PC-9 (cell line): Measurements from ENCODE around the gene IKBKE. TPM values are rescaled to one million over a fixed set of nuclear protein-coding genes. Genes with fewer than 3 reads are reported as not detected.

Experiments
- BruUV-seq: library from RNA; stranded (reverse); fragments of 400-500 nt; replicated peaks from 2 replicates; lab custom pipeline; 2021; lab: Mats Ljungman, UMichigan
- CTCF ChIA-PET: fragments of 300-600 bp; sonication (Branson Sonifier 250); formaldehyde crosslinking; loops from one replicate; lab custom pipeline; 2022; ENCODE audit warnings: antibody characterized with exemption; lab: Charles Lee
- POLR2A ChIA-PET: fragments of 300-600 bp; sonication (Branson Sonifier 250); formaldehyde crosslinking; loops from one replicate; lab custom pipeline; 2022; ENCODE audit warnings: antibody characterized with exemption; ENCODE audit not compliant: unreplicated experiment; lab: Charles Lee
- DNase-seq, 2 experiments: peaks; one replicate each; pipeline versions ENCODE4 v3.0.0 to v3.0.0-alpha.2; 2015 to 2022; ENCODE audit warnings: mixed read lengths in 1 of 2
- H2AFZ ChIP-seq: fragments of 200-600 bp; sonication (generic); 2 replicates; pipeline ENCODE4 v1.8.1; 2017; ENCODE audit warnings: antibody characterized with exemption
- H3F3A ChIP-seq: fragments of 200-600 bp; sonication (generic); 2 replicates; pipeline ENCODE4 v1.8.1; 2017; ENCODE audit warnings: antibody characterized with exemption, mild to moderate bottlenecking, low read depth; ENCODE audit not compliant: insufficient read depth
- H3K27ac ChIP-seq: fragments of 200-600 bp; sonication (generic); 2 replicates; pipeline ENCODE4 v1.6.1; 2016; ENCODE audit warnings: mixed run types
- H3K27me3 ChIP-seq: fragments of 200-600 bp; sonication (generic); 2 replicates; pipeline ENCODE4 v1.6.1; 2016; ENCODE audit warnings: low read depth, mixed run types; ENCODE audit not compliant: insufficient read depth
- H3K36me3 ChIP-seq: fragments of 200-600 bp; sonication (generic); 2 replicates; pipeline ENCODE4 v1.6.1; 2016; ENCODE audit warnings: low read depth, mixed run types
- H3K4me1 ChIP-seq: fragments of 200-600 bp; sonication (generic); replicated peaks from 2 replicates; pipeline ENCODE4 v1.6.1; 2016; ENCODE audit warnings: mixed run types; ENCODE audit not compliant: insufficient read depth
- H3K4me2 ChIP-seq: fragments of 200-600 bp; sonication (generic); 2 replicates; pipeline ENCODE4 v1.6.1; 2017; ENCODE audit warnings: mixed run types
- H3K4me3 ChIP-seq: fragments of 200-600 bp; sonication (generic); 2 replicates; pipeline ENCODE4 v1.6.1; 2016; ENCODE audit warnings: mixed run types
- H3K79me2 ChIP-seq: fragments of 200-600 bp; sonication (generic); 2 replicates; pipeline ENCODE4 v1.6.1; 2017; ENCODE audit warnings: low read depth, mixed run types
- H3K9me2 ChIP-seq: fragments of 200-600 bp; sonication (generic); 2 replicates; pipeline ENCODE4 v1.8.1; 2017; ENCODE audit warnings: mild to moderate bottlenecking; ENCODE audit not compliant: insufficient read depth
- H3K9me3 ChIP-seq: fragments of 200-600 bp; sonication (generic); 2 replicates; pipeline ENCODE4 v1.8.1; 2016; ENCODE audit warnings: low read depth; ENCODE audit not compliant: insufficient read depth
- H4K20me1 ChIP-seq: fragments of 200-600 bp; sonication (generic); 2 replicates; pipeline ENCODE4 v1.8.1; 2017; ENCODE audit not compliant: insufficient read depth
- CTCF ChIP-seq: fragments of 200-600 bp; sonication (generic); conservative IDR thresholded peaks from 2 replicates; pipeline ENCODE4 v1.6.1; 2017; ENCODE audit warnings: mixed run types, antibody characterized with exemption, mild to moderate bottlenecking, moderate library complexity
- EZH2 ChIP-seq: fragments of 200-600 bp; sonication (generic); IDR thresholded peaks from 2 replicates; pipeline ENCODE4 v1.8.0; 2017; ENCODE audit warnings: antibody characterized with exemption, low read depth
- intact Hi-C: fragments of 100-400 bp; cut with micrococcal nuclease; formaldehyde crosslinking; loops from one replicate; pipeline ENCODE4 v1.10.0; 2022; ENCODE audit not compliant: unreplicated experiment
- total RNA-seq: library from RNA; stranded (reverse); gene quantifications from 2 replicates; pipeline ENCODE4 v1.2.3, GENCODE V29; 2021

Gene IKBKE
- total RNA-seq, 1 experiment from 2014 or later: 12.5 TPM

GRCh38 chr1:206476591-206476990 lies 6.3 kb downstream of the IKBKE start:
- CTCF ChIA-PET: no interaction called here
- intact Hi-C loops: loop anchor here (5.0 kb wide), 1 partner anchor 436 kb away; no protein-coding TSS in a partner anchor

GRCh38 chr1:206477110-206477509 lies 6.8 kb downstream of the IKBKE start:
- Histone ChIP-seq H3K27me3 (no peaks in the 10 kb centered on the region), H3K9me3 (no peaks in the 10 kb centered on the region), H3K4me1 (peaks cover 11% of the 10 kb centered on the region; the same call in 1 of the 2 replicates), H3F3A (no peaks in the 10 kb centered on the region), H3K79me2 (no peaks in the 10 kb centered on the region), H3K9me2 (no peaks in the 10 kb centered on the region), H2AFZ (no peak overlapping the region), H3K27ac (no peak overlapping the region), H4K20me1 (peaks cover 3% of the 10 kb centered on the region; the same call in 1 of the 2 replicates), H3K4me3 (no peak overlapping the region), H3K4me2 (no peak overlapping the region), H3K36me3 (peaks cover 6% of the 10 kb centered on the region; the same call in 1 of the 2 replicates)
- peak in 1 of 2 experiments; percentile 28 for DNase-seq
- TF ChIP-seq CTCF: no peak
- no peak for TF ChIP-seq EZH2
- POLR2A ChIA-PET: no interaction called here
- CTCF ChIA-PET: interaction anchor here (1.2 kb wide), 1 partner anchor 186 kb away, joined by 4 read pairs; no protein-coding TSS in a partner anchor
- intact Hi-C loops: loop anchor here (5.0 kb wide), 1 partner anchor 435 kb away; no protein-coding TSS in a partner anchor
- BruUV-seq: no TSS peak

More at GRCh38 chr1:206476591-206476990, 6.3 kb downstream of the IKBKE start:
- no peaks in the 10 kb centered on the region for H3K9me3 ChIP-seq
- H3K9me2 ChIP-seq: no peaks in the 10 kb centered on the region
- H3K4me2 ChIP-seq: no peak overlapping the region
- no peak overlapping the region for H2AFZ ChIP-seq
- no peak overlapping the region for H3K4me3 ChIP-seq
- peaks cover 14% of the 10 kb centered on the region; the same call in 1 of the 2 replicates for H3K4me1 ChIP-seq
- TF ChIP-seq CTCF (no peak), EZH2 (no peak)
- H3K27ac ChIP-seq: no peak overlapping the region
- POLR2A ChIA-PET: no interaction called here
- BruUV-seq: no TSS peak
- H3K27me3 ChIP-seq: no peaks in the 10 kb centered on the region
- peaks cover 3% of the 10 kb centered on the region; the same call in 1 of the 2 replicates for H4K20me1 ChIP-seq
- H3K36me3 ChIP-seq: peaks cover 6% of the 10 kb centered on the region; the same call in 1 of the 2 replicates
- H3F3A ChIP-seq: no peaks in the 10 kb centered on the region
- DNase-seq: peak in 1 of 2 experiments; percentile 26
- no peaks in the 10 kb centered on the region for H3K79me2 ChIP-seq

- Histone ChIP-seq H3K79me2 (no peaks in the 10 kb centered on the region), H3K27ac (no peak overlapping the region), H3K4me2 (no peak overlapping the region), H3K4me3 (no peak overlapping the region), H2AFZ (no peak overlapping the region), H3K36me3 (peaks cover 6% of the 10 kb centered on the region; the same call in 1 of the 2 replicates), H3K4me1 (peaks cover 5% of the 10 kb centered on the region; the same call in 1 of the 2 replicates), H3F3A (no peaks in the 10 kb centered on the region), H3K27me3 (no peaks in the 10 kb centered on the region), H3K9me2 (no peaks in the 10 kb centered on the region), H3K9me3 (no peaks in the 10 kb centered on the region), H4K20me1 (peaks cover 3% of the 10 kb centered on the region; the same call in 1 of the 2 replicates)
- peak in 1 of 2 experiments; percentile 10 for DNase-seq
- TF ChIP-seq EZH2 (no peak), CTCF (no peak)
- no TSS peak for BruUV-seq
- ChIA-PET CTCF (interaction anchor here (1.2 kb wide), 1 partner anchor 185 kb away, joined by 4 read pairs; no protein-coding TSS in a partner anchor), POLR2A (no interaction called here)
- intact Hi-C loops: loop anchor here (5.0 kb wide), 1 partner anchor 435 kb away; no protein-coding TSS in a partner anchor
Measured at GRCh38 chr1:206477581-206478380, 7.5 kb downstream of the IKBKE start.
